ENCODE measurements around the gene LRP1B.

The LRP1B gene

GRCh38 chr2:140595107-140595506, 1535.7 kb downstream of the LRP1B start:
- CTCF ChIA-PET = interaction anchor here (1.0 to 2.1 kb wide), 2 partner anchors 9 to 14 kb away, joined by 3 to 7 read pairs; no protein-coding TSS in a partner anchor
- no peak for TF ChIP-seq CTCF (IDR thresholded peaks at IDR 0.05; ENCODE audit: control extremely low read depth, extremely low read depth, low read depth, missing control alignments)
- DNase-seq (ENCODE audit: extremely low spot score) = no peak
- POLR2A ChIA-PET = no interaction called here

- DNase-seq (ENCODE audit: extremely low spot score) = no peak
- POLR2A ChIA-PET = no interaction called here
- CTCF ChIA-PET = no interaction called here
- no peak for TF ChIP-seq CTCF (IDR thresholded peaks at IDR 0.05; ENCODE audit: control extremely low read depth, extremely low read depth, low read depth, missing control alignments)
These were observed 1537.7 kb downstream of the LRP1B start for GRCh38 chr2:140593132-140593531.

GRCh38 chr2:140589696-140590095, 1541.1 kb downstream of the LRP1B start:
- POLR2A ChIA-PET = no interaction called here
- DNase-seq (ENCODE audit: extremely low spot score) = no peak
- CTCF ChIA-PET = no interaction called here
- no peak for TF ChIP-seq CTCF (IDR thresholded peaks at IDR 0.05; ENCODE audit: control extremely low read depth, extremely low read depth, low read depth, missing control alignments)

GRCh38 chr2:140589273-140589672, 1541.5 kb downstream of the LRP1B start:
- no peak for DNase-seq (ENCODE audit: extremely low spot score)
- CTCF ChIA-PET = no interaction called here
- no peak for TF ChIP-seq CTCF (IDR thresholded peaks at IDR 0.05; ENCODE audit: control extremely low read depth, extremely low read depth, low read depth, missing control alignments)
- POLR2A ChIA-PET = no interaction called here

GRCh38 chr2:140586379-140586778, 1544.4 kb downstream of the LRP1B start:
- peak; percentile 64 for TF ChIP-seq CTCF (IDR thresholded peaks at IDR 0.05; ENCODE audit: control extremely low read depth, extremely low read depth, low read depth, missing control alignments)
- POLR2A ChIA-PET = no interaction called here
- peak; percentile 30 for DNase-seq (ENCODE audit: extremely low spot score)
- CTCF ChIA-PET = interaction anchor here (0.7 to 2.5 kb wide), 10 partner anchors 9 to 969 kb away, joined by 3 to 28 read pairs (median 7); no protein-coding TSS in a partner anchor

GRCh38 chr2:140585016-140585415, 1545.8 kb downstream of the LRP1B start:
- no peak for DNase-seq (ENCODE audit: extremely low spot score)
- CTCF ChIA-PET = interaction anchor here (1.8 to 2.2 kb wide), 2 partner anchors 10 to 279 kb away, joined by 11 to 28 read pairs; no protein-coding TSS in a partner anchor
- POLR2A ChIA-PET = no interaction called here
- TF ChIP-seq CTCF (IDR thresholded peaks at IDR 0.05; ENCODE audit: control extremely low read depth, extremely low read depth, low read depth, missing control alignments) = no peak

GRCh38 chr2:140584471-140584870, 1546.3 kb downstream of the LRP1B start:
- CTCF ChIA-PET = interaction anchor here (1.3 to 1.8 kb wide), 2 partner anchors 9 to 30 kb away, joined by 3 to 11 read pairs; no protein-coding TSS in a partner anchor
- POLR2A ChIA-PET = no interaction called here

More at GRCh38 chr2:140584471-140584870, 1546.3 kb downstream of the LRP1B start:
- no peak for DNase-seq (ENCODE audit: extremely low spot score)
- no peak for TF ChIP-seq CTCF (IDR thresholded peaks at IDR 0.05; ENCODE audit: control extremely low read depth, extremely low read depth, low read depth, missing control alignments)

Measured in GM10248 (cell line).